PFSK-1 (cell line): ENCODE data around the gene CNOT8.

Source experiments
- POLR2AphosphoS5 ChIP-seq: IDR thresholded peaks from 2 replicates; pipeline ENCODE4 v1.6.1; 2012; ENCODE audit warnings: low read depth, mild to moderate bottlenecking, control low read depth, low read length, moderate library complexity
- SIN3A ChIP-seq: IDR thresholded peaks from 2 replicates; pipeline ENCODE4 v1.6.1; 2012; ENCODE audit warnings: mild to moderate bottlenecking, low read length, moderate library complexity, borderline replicate concordance; ENCODE audit not compliant: insufficient read depth
- TAF1 ChIP-seq: IDR thresholded peaks from 2 replicates; pipeline ENCODE4 v1.6.1; 2012; ENCODE audit warnings: low read length, control low read depth, borderline replicate concordance; ENCODE audit not compliant: insufficient read depth
- TF ChIP-seq, protein P1 (sequence below), 2 experiments: IDR thresholded peaks; 2 replicates each; pipeline versions ENCODE4 v1.6.1 to v1.8.0; 2011 to 2012; ENCODE audit warnings: low read depth in 2 of 2, low read length in 2 of 2, control low read depth in 1 of 2, inconsistent platforms in 1 of 2, mild to moderate bottlenecking in 1 of 2, moderate library complexity in 1 of 2; ENCODE audit not compliant: insufficient read depth in 1 of 2

GRCh38 chr5:154893381-154893780, 35.0 kb downstream of the CNOT8 start:
- TF ChIP-seq POLR2AphosphoS5 (no peak), SIN3A (no peak), TAF1 (no peak)
- TF ChIP-seq, protein P1, sequence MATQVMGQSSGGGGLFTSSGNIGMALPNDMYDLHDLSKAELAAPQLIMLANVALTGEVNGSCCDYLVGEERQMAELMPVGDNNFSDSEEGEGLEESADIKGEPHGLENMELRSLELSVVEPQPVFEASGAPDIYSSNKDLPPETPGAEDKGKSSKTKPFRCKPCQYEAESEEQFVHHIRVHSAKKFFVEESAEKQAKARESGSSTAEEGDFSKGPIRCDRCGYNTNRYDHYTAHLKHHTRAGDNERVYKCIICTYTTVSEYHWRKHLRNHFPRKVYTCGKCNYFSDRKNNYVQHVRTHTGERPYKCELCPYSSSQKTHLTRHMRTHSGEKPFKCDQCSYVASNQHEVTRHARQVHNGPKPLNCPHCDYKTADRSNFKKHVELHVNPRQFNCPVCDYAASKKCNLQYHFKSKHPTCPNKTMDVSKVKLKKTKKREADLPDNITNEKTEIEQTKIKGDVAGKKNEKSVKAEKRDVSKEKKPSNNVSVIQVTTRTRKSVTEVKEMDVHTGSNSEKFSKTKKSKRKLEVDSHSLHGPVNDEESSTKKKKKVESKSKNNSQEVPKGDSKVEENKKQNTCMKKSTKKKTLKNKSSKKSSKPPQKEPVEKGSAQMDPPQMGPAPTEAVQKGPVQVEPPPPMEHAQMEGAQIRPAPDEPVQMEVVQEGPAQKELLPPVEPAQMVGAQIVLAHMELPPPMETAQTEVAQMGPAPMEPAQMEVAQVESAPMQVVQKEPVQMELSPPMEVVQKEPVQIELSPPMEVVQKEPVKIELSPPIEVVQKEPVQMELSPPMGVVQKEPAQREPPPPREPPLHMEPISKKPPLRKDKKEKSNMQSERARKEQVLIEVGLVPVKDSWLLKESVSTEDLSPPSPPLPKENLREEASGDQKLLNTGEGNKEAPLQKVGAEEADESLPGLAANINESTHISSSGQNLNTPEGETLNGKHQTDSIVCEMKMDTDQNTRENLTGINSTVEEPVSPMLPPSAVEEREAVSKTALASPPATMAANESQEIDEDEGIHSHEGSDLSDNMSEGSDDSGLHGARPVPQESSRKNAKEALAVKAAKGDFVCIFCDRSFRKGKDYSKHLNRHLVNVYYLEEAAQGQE (IDR thresholded peaks at IDR 0.05; ENCODE audit: insufficient read depth in 1 of 2, low read depth in 2 of 2, low read length in 2 of 2): no peak
